NT2/D1 (cell line): ENCODE results near the gene MKRN2.

Source experiments
- YY1 ChIP-seq: IDR thresholded peaks from 2 replicates; pipeline ENCODE4 v1.6.1; 2011; ENCODE audit not compliant: insufficient read length, insufficient read depth
- ZNF274 ChIP-seq: IDR thresholded peaks from 2 replicates; pipeline ENCODE4 v1.6.1; 2011; ENCODE audit warnings: mild to moderate bottlenecking, low read depth, low read length

- TF ChIP-seq YY1, result no peak
- TF ChIP-seq ZNF274, result no peak
These were observed 70.5 kb downstream of the MKRN2 start for GRCh38 chr3:12627370-12627769.
